Chondrocyte (in vitro differentiated cells): ENCODE results near the gene GADD45GIP1. TPM values are rescaled to one million over a fixed set of nuclear protein-coding genes. Genes with fewer than 3 reads are reported as not detected.
A peak's percentile ranks its signal among the peaks of the same experiment; 100 is the strongest.

Experiments used
- DNase-seq: peaks from one replicate; pipeline ENCODE4 v3.0.0; 2021; ENCODE audit warnings: mixed read lengths, low spot score
- H3K27ac Mint-ChIP-seq: one replicate; pipeline ENCODE4 v1.8.0; 2021; ENCODE audit warnings: mild to moderate bottlenecking, moderate library complexity, mixed read lengths; ENCODE audit not compliant: unreplicated experiment
- H3K27me3 Mint-ChIP-seq: 2 replicates; pipeline ENCODE4 v1.8.0; 2021; ENCODE audit warnings: low read depth, mixed read lengths
- H3K36me3 Mint-ChIP-seq: 2 replicates; pipeline ENCODE4 v1.8.0; 2021; ENCODE audit warnings: low read depth, mixed read lengths
- H3K4me1 Mint-ChIP-seq: 2 replicates; pipeline ENCODE4 v1.8.0; 2021; ENCODE audit warnings: low read depth, mild to moderate bottlenecking, mixed read lengths
- H3K4me3 Mint-ChIP-seq: one replicate; pipeline ENCODE4 v1.8.0; 2021; ENCODE audit warnings: mild to moderate bottlenecking, moderate library complexity, mixed read lengths; ENCODE audit not compliant: unreplicated experiment
- H3K9me3 Mint-ChIP-seq: 2 replicates; pipeline ENCODE4 v1.8.0; 2021; ENCODE audit warnings: low read depth, mixed read lengths
- long read RNA-seq: library from polyadenylated mRNA; stranded (forward); transcript quantifications from one replicate; pipeline ENCODE4 v2.0.0, GENCODE V29; 2021
- total RNA-seq: library from RNA; stranded (reverse); gene quantifications from 3 replicates; pipeline ENCODE4 v1.2.1, GENCODE V29; 2021
- TF ChIP-seq, protein P1 (sequence below): fragments of 200-600 bp; sonication (generic); IDR thresholded peaks from 2 replicates; pipeline ENCODE4 v1.5.0; 2021; ENCODE audit warnings: antibody characterized with exemption, mild to moderate bottlenecking, moderate library complexity

GADD45GIP1 gene
- 28.8 to 31.3 TPM (median 29.1 TPM) in 3 replicates for total RNA-seq
- long read RNA-seq, transcript GADD45GIP1-201 (2 exons, 1,782 nt): major isoform, 129 of 266 reads
- long read RNA-seq, partial matches to known transcripts: 0 of 266 reads
- long read RNA-seq, other reads (novel, unspliced or antisense): 137 of 266 reads

GRCh38 chr19:12956446-12957388 lies at the start of gene GADD45GIP1:
GADD45GIP1 (minus strand) TSS chr19:12957223; CDS start chr19:12957212, 11 bp downstream.
- peak; percentile 95 for DNase-seq
- no peaks in the 10 kb centered on the region for H3K27me3 Mint-ChIP-seq
- peaks cover 8% of the 10 kb centered on the region for H3K36me3 Mint-ChIP-seq
- peaks cover 52% of the 10 kb centered on the region for H3K4me1 Mint-ChIP-seq
- TF ChIP-seq, protein P1, sequence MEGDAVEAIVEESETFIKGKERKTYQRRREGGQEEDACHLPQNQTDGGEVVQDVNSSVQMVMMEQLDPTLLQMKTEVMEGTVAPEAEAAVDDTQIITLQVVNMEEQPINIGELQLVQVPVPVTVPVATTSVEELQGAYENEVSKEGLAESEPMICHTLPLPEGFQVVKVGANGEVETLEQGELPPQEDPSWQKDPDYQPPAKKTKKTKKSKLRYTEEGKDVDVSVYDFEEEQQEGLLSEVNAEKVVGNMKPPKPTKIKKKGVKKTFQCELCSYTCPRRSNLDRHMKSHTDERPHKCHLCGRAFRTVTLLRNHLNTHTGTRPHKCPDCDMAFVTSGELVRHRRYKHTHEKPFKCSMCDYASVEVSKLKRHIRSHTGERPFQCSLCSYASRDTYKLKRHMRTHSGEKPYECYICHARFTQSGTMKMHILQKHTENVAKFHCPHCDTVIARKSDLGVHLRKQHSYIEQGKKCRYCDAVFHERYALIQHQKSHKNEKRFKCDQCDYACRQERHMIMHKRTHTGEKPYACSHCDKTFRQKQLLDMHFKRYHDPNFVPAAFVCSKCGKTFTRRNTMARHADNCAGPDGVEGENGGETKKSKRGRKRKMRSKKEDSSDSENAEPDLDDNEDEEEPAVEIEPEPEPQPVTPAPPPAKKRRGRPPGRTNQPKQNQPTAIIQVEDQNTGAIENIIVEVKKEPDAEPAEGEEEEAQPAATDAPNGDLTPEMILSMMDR: no peak
- peak within 1 kb of the TSS; percentile 90 for H3K27ac Mint-ChIP-seq
- no peaks in the 10 kb centered on the region for H3K9me3 Mint-ChIP-seq
- H3K4me3 Mint-ChIP-seq: peak within 1 kb of the TSS; percentile 83

DNA sequence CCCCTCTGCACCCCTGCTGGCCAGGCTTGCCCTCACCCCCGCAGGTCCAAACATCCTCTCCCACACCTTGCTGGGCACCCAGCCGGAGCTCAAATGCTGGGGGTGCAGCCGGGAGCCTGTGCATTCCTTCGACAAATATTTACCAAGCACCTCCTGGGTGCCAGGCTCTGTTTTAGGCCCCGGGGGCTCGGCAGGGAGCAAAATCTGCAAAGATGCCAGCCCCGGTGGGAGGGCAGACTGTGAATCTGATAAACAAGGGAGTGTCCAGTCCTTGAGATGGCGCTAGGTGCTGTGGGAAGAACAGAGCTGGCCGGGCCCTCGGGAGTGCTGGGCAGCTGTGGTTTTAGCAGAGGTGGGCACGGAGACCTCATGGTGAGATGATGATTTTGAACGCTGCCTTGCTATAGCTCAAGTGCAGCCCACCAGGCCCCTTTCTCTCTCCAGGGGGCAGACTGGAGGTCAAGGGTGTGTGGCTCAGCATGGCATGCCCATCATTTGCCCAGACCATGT lies 48.9 kb upstream of the GADD45GIP1 start:
- Mint-ChIP-seq H3K4me3 (no peak overlapping the region), H3K27ac (no peak overlapping the region), H3K9me3 (no peaks in the 10 kb centered on the region), H3K27me3 (peaks cover 3% of the 10 kb centered on the region), H3K4me1 (peaks cover 12% of the 10 kb centered on the region), H3K36me3 (peaks cover 15% of the 10 kb centered on the region)
- TF ChIP-seq, protein P1: no peak
- no peak for DNase-seq

GRCh38 chr19:13005253-13005652 lies 48.2 kb upstream of the GADD45GIP1 start:
- Mint-ChIP-seq H3K36me3 (peaks cover 12% of the 10 kb centered on the region), H3K4me3 (no peak overlapping the region), H3K27ac (no peak overlapping the region), H3K9me3 (no peaks in the 10 kb centered on the region), H3K4me1 (peaks cover 8% of the 10 kb centered on the region), H3K27me3 (peaks cover 3% of the 10 kb centered on the region)
- no peak for DNase-seq
- TF ChIP-seq, protein P1: no peak

DNA sequence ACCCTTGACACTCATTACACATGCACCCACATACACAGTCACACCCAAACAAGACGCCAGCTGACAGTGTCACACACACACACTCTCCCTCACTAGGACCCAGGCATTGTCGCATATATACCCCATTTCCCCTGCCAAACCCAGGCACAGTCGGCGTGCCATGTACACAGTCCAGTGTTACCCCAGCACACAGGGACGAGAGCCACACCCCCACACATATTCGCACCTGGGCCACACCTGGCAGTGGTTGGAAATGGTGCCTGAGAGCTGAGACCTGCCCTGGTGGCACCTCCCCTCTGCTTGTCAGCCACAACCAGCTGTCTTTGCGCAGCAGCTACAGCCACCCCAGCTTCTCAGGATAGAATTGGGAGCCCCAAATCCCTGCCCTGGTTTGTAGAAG lies 47.2 kb upstream of the GADD45GIP1 start:
- Mint-ChIP-seq H3K4me3 (no peak overlapping the region), H3K9me3 (no peaks in the 10 kb centered on the region), H3K4me1 (no peaks in the 10 kb centered on the region), H3K36me3 (peaks cover 15% of the 10 kb centered on the region), H3K27ac (no peak overlapping the region), H3K27me3 (peaks cover 3% of the 10 kb centered on the region)
- no peak for DNase-seq
- TF ChIP-seq, protein P1: no peak

DNA sequence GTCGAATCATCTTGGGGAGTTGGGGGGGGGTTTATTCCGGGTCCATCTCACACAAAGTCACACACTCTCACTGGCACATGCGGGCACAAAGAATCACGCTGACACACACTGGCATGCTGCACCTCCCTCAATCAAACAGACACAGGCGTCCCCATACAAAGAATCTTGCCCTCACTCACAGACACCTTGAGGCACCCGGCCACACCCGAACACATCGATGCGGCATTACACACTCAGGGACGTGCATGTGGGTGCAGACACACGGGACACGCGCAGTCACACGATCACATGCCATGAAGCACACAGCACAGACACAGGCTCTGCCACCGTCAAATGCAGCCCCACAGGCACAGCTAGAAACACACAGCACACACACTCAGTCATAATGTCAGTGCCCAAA lies 46.1 kb upstream of the GADD45GIP1 start:
- no peak for DNase-seq
- TF ChIP-seq, protein P1: no peak
- Mint-ChIP-seq H3K27ac (no peak overlapping the region), H3K4me3 (no peak overlapping the region), H3K27me3 (no peaks in the 10 kb centered on the region), H3K36me3 (peaks cover 14% of the 10 kb centered on the region), H3K9me3 (no peaks in the 10 kb centered on the region), H3K4me1 (peaks cover 2% of the 10 kb centered on the region)
